ENCODE results near the gene RIC1. TPM values are rescaled to one million over a fixed set of nuclear protein-coding genes. Genes with fewer than 3 reads are reported as not detected.

RIC1 gene
- total and polyA plus RNA-seq, 2 of the 4 experiments (the other 2 are of a cell fraction) = 28.8 to 76.9 TPM

DNA sequence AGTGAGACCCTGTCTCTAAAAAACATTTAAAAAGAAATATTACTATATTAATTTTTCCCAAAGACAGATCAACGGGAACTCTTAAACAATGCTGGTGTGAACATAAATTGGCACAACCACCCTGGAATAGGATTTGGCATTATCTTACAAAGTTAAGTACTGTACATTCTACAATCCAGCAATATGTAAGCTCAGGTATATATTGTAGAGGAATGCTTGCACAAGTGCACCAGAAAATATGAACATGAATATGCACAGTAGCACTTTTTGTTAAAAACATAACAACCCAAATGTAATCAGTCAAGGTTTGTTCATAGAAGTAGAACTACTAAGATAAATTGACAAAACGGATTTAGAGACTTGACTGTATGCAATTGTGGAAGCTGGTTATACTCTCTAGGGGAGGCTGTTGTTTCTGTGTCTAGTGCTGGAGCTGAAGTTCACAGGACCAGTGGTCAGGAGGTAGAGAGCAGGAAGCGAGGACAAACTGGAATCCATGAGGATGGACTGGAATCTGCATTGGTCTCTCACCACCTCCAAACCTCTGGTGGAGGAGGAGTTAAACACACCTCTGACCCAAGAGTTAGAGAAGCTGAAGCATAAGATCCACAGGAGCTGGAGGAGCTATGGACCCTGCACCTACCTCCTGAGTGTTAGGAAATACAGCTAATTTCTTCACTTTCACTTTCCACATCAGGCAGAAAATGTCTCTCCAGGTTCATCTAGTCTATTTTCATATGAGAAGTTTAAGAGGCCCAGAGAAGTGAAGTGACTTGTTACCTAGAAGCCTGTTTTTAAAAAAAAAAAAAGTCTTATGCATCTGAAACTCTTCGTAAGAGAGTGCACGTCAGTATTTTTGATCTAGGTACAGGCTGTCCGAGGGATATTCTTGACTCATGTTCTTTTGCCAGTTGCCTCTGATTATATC lies 20.3 kb upstream of the RIC1 start:
- Histone ChIP-seq H2AK5ac (ENCODE audit: low read depth, low read length) (no peak overlapping the region), H3K9me3 (ENCODE audit: control insufficient read depth, insufficient read depth, low read length) (no peaks in the 10 kb centered on the region), H2BK15ac (ENCODE audit: low read depth, low read length) (no peak overlapping the region), H2AFZ (replicated peaks; ENCODE audit: low read length, poor library complexity) (no peak overlapping the region), H3K4me2 (ENCODE audit: low read depth, low read length) (peak overlapping the region; percentile 91), H3K36me3 (ENCODE audit: control insufficient read depth, insufficient read depth, low read length) (0 out of 2 replicates have a peak, but pooled peaks cover 1% of the 10 kb centered on the region), H3K9me1 (ENCODE audit: insufficient read depth, low read length) (no peaks in the 10 kb centered on the region), H2AK9ac (replicated peaks; ENCODE audit: low read depth, low read length, poor library complexity) (peak overlapping the region; percentile 43), H2BK5ac (ENCODE audit: low read depth, low read length, poor library complexity, severe bottlenecking) (no peak overlapping the region), H4K20me1 (ENCODE audit: insufficient read depth, low read length) (no peaks in the 10 kb centered on the region), H4K8ac (ENCODE audit: low read depth in 2 of 2, low read length in 2 of 2) (0 out of 4 replicates have a peak overlapping the region, but pooled peaks of 1 of the 2 experiments have one; percentile 37), H3K4me1 (ENCODE audit: control insufficient read depth, insufficient read depth, low read length) (no peaks in the 10 kb centered on the region), H3K27ac (ENCODE audit: insufficient read depth, low read length) (no peak overlapping the region), H3K27me3 (ENCODE audit: control insufficient read depth, insufficient read depth, low read length) (no peaks in the 10 kb centered on the region), H3K4me3 (ENCODE audit: insufficient read depth, low read depth, low read length) (no peak overlapping the region), H3K23ac (ENCODE audit: low read depth, low read length) (no peak overlapping the region), H3K18ac (ENCODE audit: low read depth, low read length) (peak overlapping the region; percentile 38; the same call in 1 of the 2 replicates), H3K56ac (ENCODE audit: extremely low read depth, insufficient read depth, low read length) (no peak overlapping the region), H3K79me1 (ENCODE audit: low read depth in 1 of 2, low read length in 2 of 2) (peaks cover 0 to 4% of the 10 kb centered on the region in 2 experiments; a peak in 1 of 4 replicates), H4K5ac (ENCODE audit: low read depth, low read length) (peak overlapping the region; percentile 78; the same call in 1 of the 2 replicates), H3K9ac (ENCODE audit: low read depth, low read length) (no peak overlapping the region), H2BK20ac (ENCODE audit: low read depth, low read length) (no peak overlapping the region), H4K91ac (ENCODE audit: insufficient read depth, low read depth, low read length) (no peak overlapping the region), H3K14ac (replicated peaks; ENCODE audit: low read depth, low read length) (peak overlapping the region; percentile 36; the same call in 1 of the 2 replicates), H3K4ac (ENCODE audit: low read depth, low read length) (no peak overlapping the region), H2BK120ac (ENCODE audit: low read depth, low read length) (no peak overlapping the region)
- in situ Hi-C loops (cut with MboI; ENCODE audit: low sequenced_read_pairs) = loop anchor here (10.0 kb wide), 1 partner anchor 56 kb away; no protein-coding TSS in a partner anchor
- no TSS peak for BruUV-seq (replicated peaks)
- ATAC-seq (ENCODE audit: low read depth) = peak; percentile 14; the same call in 1 of the 2 replicates
- no CpG with 5 or more reads among the region's 6 CpGs for WGBS, 2 experiments (ENCODE audit: extremely low coverage in 2 of 2, insufficient read length in 1 of 2)
- dilution Hi-C loops (cut with HindIII; ENCODE audit: low sequenced_read_pairs, unreplicated experiment) = no loop called here
- ChIA-PET POLR2A (ENCODE audit: unreplicated experiment) (no interaction called here), CTCF (no interaction called here)
- intact Hi-C loops (cut with micrococcal nuclease) = no loop called here
- no peak for DNase-seq
- no peak for TF ChIP-seq RCOR1 (IDR thresholded peaks at IDR 0.05; ENCODE audit: insufficient replicate concordance, low read length)
- no peak for TF ChIP-seq RFX5 (IDR thresholded peaks at IDR 0.05; ENCODE audit: low read depth, low read length)
- TF ChIP-seq POLR2A (IDR thresholded peaks at IDR 0.05; ENCODE audit: low read depth, low read length) = no peak
- no peak for TF ChIP-seq NFE2L2 (IDR thresholded peaks at IDR 0.05; ENCODE audit: low read depth, low read length)
- TF ChIP-seq SMC3 (IDR thresholded peaks at IDR 0.05; ENCODE audit: low read depth, low read length) = no peak
- TF ChIP-seq, protein P1, sequence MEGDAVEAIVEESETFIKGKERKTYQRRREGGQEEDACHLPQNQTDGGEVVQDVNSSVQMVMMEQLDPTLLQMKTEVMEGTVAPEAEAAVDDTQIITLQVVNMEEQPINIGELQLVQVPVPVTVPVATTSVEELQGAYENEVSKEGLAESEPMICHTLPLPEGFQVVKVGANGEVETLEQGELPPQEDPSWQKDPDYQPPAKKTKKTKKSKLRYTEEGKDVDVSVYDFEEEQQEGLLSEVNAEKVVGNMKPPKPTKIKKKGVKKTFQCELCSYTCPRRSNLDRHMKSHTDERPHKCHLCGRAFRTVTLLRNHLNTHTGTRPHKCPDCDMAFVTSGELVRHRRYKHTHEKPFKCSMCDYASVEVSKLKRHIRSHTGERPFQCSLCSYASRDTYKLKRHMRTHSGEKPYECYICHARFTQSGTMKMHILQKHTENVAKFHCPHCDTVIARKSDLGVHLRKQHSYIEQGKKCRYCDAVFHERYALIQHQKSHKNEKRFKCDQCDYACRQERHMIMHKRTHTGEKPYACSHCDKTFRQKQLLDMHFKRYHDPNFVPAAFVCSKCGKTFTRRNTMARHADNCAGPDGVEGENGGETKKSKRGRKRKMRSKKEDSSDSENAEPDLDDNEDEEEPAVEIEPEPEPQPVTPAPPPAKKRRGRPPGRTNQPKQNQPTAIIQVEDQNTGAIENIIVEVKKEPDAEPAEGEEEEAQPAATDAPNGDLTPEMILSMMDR (conservative IDR thresholded peaks at IDR 0.05; ENCODE audit: low read depth, low read length) = no peak
- TF ChIP-seq, protein P2, sequence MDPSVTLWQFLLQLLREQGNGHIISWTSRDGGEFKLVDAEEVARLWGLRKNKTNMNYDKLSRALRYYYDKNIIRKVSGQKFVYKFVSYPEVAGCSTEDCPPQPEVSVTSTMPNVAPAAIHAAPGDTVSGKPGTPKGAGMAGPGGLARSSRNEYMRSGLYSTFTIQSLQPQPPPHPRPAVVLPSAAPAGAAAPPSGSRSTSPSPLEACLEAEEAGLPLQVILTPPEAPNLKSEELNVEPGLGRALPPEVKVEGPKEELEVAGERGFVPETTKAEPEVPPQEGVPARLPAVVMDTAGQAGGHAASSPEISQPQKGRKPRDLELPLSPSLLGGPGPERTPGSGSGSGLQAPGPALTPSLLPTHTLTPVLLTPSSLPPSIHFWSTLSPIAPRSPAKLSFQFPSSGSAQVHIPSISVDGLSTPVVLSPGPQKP (IDR thresholded peaks at IDR 0.05; ENCODE audit: borderline replicate concordance, low read depth, low read length) = no peak
- no peak for TF ChIP-seq FOS (IDR thresholded peaks at IDR 0.05; ENCODE audit: low read depth, low read length)
- TF ChIP-seq MAZ (IDR thresholded peaks at IDR 0.05; ENCODE audit: borderline replicate concordance, low read depth, low read length) = no peak
- no peak for TF ChIP-seq CHD1 (IDR thresholded peaks at IDR 0.05; ENCODE audit: low read depth, low read length)
- no peak for TF ChIP-seq MXI1 (IDR thresholded peaks at IDR 0.05; ENCODE audit: borderline replicate concordance, low read depth, low read length)
- TF ChIP-seq BHLHE40 (IDR thresholded peaks at IDR 0.05; ENCODE audit: low read depth, low read length) = no peak
- TF ChIP-seq, protein P3, sequence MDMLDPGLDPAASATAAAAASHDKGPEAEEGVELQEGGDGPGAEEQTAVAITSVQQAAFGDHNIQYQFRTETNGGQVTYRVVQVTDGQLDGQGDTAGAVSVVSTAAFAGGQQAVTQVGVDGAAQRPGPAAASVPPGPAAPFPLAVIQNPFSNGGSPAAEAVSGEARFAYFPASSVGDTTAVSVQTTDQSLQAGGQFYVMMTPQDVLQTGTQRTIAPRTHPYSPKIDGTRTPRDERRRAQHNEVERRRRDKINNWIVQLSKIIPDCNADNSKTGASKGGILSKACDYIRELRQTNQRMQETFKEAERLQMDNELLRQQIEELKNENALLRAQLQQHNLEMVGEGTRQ (IDR thresholded peaks at IDR 0.05; ENCODE audit: low read depth, low read length) = no peak
- no peak for TF ChIP-seq RAD21 (IDR thresholded peaks at IDR 0.05; ENCODE audit: low read length)
